Type B pancreatic cell (in vitro differentiated cells): ENCODE results near the gene UBL4A. TPM values are rescaled to one million over a fixed set of nuclear protein-coding genes. Genes with fewer than 3 reads are reported as not detected.

Source experiments
- DNase-seq: peaks from one replicate; pipeline ENCODE4 v3.0.0; 2021; ENCODE audit warnings: mixed read lengths; ENCODE audit not compliant: unreplicated experiment; ENCODE audit errors: extremely low spot score
- H3K27ac Mint-ChIP-seq: 2 replicates; pipeline ENCODE4 v1.8.0; 2021; ENCODE audit warnings: mild to moderate bottlenecking, mixed read lengths
- H3K27me3 Mint-ChIP-seq: 2 replicates; pipeline ENCODE4 v1.8.0; 2021; ENCODE audit warnings: mixed read lengths
- H3K36me3 Mint-ChIP-seq: 2 replicates; pipeline ENCODE4 v1.8.0; 2021; ENCODE audit warnings: mixed read lengths
- H3K4me1 Mint-ChIP-seq: one replicate; pipeline ENCODE4 v1.8.0; 2021; ENCODE audit warnings: mixed read lengths; ENCODE audit not compliant: unreplicated experiment
- H3K4me3 Mint-ChIP-seq: 2 replicates; pipeline ENCODE4 v1.8.0; 2021; ENCODE audit warnings: mild to moderate bottlenecking, mixed read lengths
- H3K9me3 Mint-ChIP-seq: 2 replicates; pipeline ENCODE4 v1.8.0; 2021; ENCODE audit warnings: mixed read lengths
- CTCF ChIP-seq: fragments of 200-600 bp; sonication (generic); conservative IDR thresholded peaks from 2 replicates; pipeline ENCODE4 v1.5.0; 2021; ENCODE audit warnings: antibody characterized with exemption, mild to moderate bottlenecking
- total RNA-seq: library from RNA; stranded (reverse); gene quantifications from 2 replicates; pipeline ENCODE4 v1.2.1, GENCODE V29; 2021; ENCODE audit warnings: low replicate concordance

Gene UBL4A
- total RNA-seq, 1 donor from 2014 or later = 23.3 TPM

- Mint-ChIP-seq H3K4me1 (no peaks in the 10 kb centered on the region), H3K27me3 (no peaks in the 10 kb centered on the region), H3K4me3 (peak overlapping the region; percentile 90), H3K36me3 (peaks cover 5% of the 10 kb centered on the region), H3K27ac (peak overlapping the region; percentile 97), H3K9me3 (peaks cover 4% of the 10 kb centered on the region)
- TF ChIP-seq CTCF = no peak
- DNase-seq = no peak
These were observed 28.8 kb downstream of the UBL4A start for GRCh38 chrX:154457491-154458115.

GRCh38 chrX:154452823-154453222, 33.6 kb downstream of the UBL4A start:
- Mint-ChIP-seq H3K36me3 (peaks cover 5% of the 10 kb centered on the region), H3K9me3 (peaks cover 4% of the 10 kb centered on the region), H3K4me1 (no peaks in the 10 kb centered on the region), H3K27ac (no peak overlapping the region), H3K4me3 (no peak overlapping the region), H3K27me3 (no peaks in the 10 kb centered on the region)
- TF ChIP-seq CTCF = no peak
- no peak for DNase-seq

- DNase-seq = no peak
- peaks cover 4% of the 10 kb centered on the region for H3K9me3 Mint-ChIP-seq
- H3K27ac Mint-ChIP-seq = no peak overlapping the region
- H3K4me3 Mint-ChIP-seq = no peak overlapping the region
- TF ChIP-seq CTCF = no peak
- H3K27me3 Mint-ChIP-seq = no peaks in the 10 kb centered on the region
- H3K4me1 Mint-ChIP-seq = no peaks in the 10 kb centered on the region
- H3K36me3 Mint-ChIP-seq = no peaks in the 10 kb centered on the region
These were observed 36.1 kb downstream of the UBL4A start for GRCh38 chrX:154450312-154450711.

GRCh38 chrX:154449618-154450017, 36.8 kb downstream of the UBL4A start:
- H3K36me3 Mint-ChIP-seq = no peaks in the 10 kb centered on the region
- no peak for TF ChIP-seq CTCF
- H3K9me3 Mint-ChIP-seq = peaks cover 2% of the 10 kb centered on the region
- H3K27me3 Mint-ChIP-seq = no peaks in the 10 kb centered on the region
- DNase-seq = no peak
- no peak overlapping the region for H3K27ac Mint-ChIP-seq
- H3K4me1 Mint-ChIP-seq = no peaks in the 10 kb centered on the region
- H3K4me3 Mint-ChIP-seq = no peak overlapping the region

- Mint-ChIP-seq H3K36me3 (no peaks in the 10 kb centered on the region), H3K4me1 (no peaks in the 10 kb centered on the region), H3K9me3 (no peaks in the 10 kb centered on the region), H3K27me3 (no peaks in the 10 kb centered on the region), H3K27ac (no peak overlapping the region), H3K4me3 (no peak overlapping the region)
- DNase-seq = no peak
- TF ChIP-seq CTCF = no peak
These were observed 37.9 kb downstream of the UBL4A start for GRCh38 chrX:154448484-154448883.

GRCh38 chrX:154446430-154446829, 40.0 kb downstream of the UBL4A start:
- Mint-ChIP-seq H3K4me3 (no peak overlapping the region), H3K27me3 (no peaks in the 10 kb centered on the region), H3K27ac (no peak overlapping the region), H3K4me1 (no peaks in the 10 kb centered on the region), H3K36me3 (no peaks in the 10 kb centered on the region), H3K9me3 (no peaks in the 10 kb centered on the region)
- no peak for DNase-seq
- TF ChIP-seq CTCF = no peak
